ENCODE results near the gene LRRC75A. TPM values are rescaled to one million over a fixed set of nuclear protein-coding genes. Genes with fewer than 3 reads are reported as not detected.
A peak's percentile ranks its signal among the peaks of the same experiment; 100 is the strongest.

LRRC75A gene
- total and polyA plus RNA-seq, 2 of the 13 experiments (the other 11 are each of a cell fraction or from before 2014, with no cell fraction given): 0.03 TPM; not detected in 1

DNA sequence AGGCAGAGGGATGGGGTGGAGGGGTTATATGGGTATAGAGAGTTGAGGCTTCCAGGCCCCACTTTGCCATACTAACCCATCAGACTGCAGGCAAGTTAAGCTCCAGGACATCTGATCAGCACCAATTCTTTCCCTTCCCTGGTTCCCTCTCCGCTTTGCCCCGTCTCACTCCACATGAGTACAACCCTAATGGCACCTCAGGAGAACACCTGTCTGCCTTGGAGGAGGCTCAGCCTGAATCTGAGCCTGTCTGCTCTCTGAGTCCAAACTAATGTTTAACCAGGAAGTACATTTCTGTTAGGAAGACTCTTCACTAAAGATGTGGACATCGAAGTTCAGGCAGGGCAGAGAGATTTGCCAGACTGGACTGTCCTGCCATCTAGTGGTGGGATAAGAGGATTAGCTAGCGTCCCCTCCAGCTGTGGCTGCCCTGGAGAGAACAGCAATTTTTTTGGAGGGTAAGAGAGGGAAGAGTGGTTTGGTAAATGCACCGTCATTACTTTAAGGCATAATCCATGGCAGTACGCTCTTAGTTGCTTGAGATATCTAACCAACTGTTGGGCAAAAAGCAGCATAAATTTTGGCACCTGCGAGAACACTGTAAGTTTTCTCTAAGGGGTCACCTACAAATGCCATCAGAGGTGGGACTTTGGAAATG is 29.2 kb upstream of the LRRC75A start (continued):
- TF ChIP-seq PHB2 (IDR thresholded peaks at IDR 0.05; ENCODE audit: partially characterized antibody): no peak
- no peak for TF ChIP-seq ZNF775 (CRISPR knock-in tag; IDR thresholded peaks at IDR 0.05; ENCODE audit: borderline replicate concordance)
- TF ChIP-seq CHD2 (IDR thresholded peaks at IDR 0.05; ENCODE audit: low read depth, low read length): no peak
- no peak for TF ChIP-seq ZC3H13 (CRISPR knock-in tag; IDR thresholded peaks at IDR 0.05)
- TF ChIP-seq, protein P1, sequence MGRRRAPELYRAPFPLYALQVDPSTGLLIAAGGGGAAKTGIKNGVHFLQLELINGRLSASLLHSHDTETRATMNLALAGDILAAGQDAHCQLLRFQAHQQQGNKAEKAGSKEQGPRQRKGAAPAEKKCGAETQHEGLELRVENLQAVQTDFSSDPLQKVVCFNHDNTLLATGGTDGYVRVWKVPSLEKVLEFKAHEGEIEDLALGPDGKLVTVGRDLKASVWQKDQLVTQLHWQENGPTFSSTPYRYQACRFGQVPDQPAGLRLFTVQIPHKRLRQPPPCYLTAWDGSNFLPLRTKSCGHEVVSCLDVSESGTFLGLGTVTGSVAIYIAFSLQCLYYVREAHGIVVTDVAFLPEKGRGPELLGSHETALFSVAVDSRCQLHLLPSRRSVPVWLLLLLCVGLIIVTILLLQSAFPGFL (CRISPR knock-in tag; IDR thresholded peaks at IDR 0.05): no peak
- TF ChIP-seq BRD4 (CRISPR knock-in tag; IDR thresholded peaks at IDR 0.05): no peak
- TF ChIP-seq ZNF629 (CRISPR knock-in tag; conservative IDR thresholded peaks at IDR 0.05): no peak
- no peak for TF ChIP-seq STAT5B (CRISPR knock-in tag; IDR thresholded peaks at IDR 0.05)
- TF ChIP-seq, protein P2, sequence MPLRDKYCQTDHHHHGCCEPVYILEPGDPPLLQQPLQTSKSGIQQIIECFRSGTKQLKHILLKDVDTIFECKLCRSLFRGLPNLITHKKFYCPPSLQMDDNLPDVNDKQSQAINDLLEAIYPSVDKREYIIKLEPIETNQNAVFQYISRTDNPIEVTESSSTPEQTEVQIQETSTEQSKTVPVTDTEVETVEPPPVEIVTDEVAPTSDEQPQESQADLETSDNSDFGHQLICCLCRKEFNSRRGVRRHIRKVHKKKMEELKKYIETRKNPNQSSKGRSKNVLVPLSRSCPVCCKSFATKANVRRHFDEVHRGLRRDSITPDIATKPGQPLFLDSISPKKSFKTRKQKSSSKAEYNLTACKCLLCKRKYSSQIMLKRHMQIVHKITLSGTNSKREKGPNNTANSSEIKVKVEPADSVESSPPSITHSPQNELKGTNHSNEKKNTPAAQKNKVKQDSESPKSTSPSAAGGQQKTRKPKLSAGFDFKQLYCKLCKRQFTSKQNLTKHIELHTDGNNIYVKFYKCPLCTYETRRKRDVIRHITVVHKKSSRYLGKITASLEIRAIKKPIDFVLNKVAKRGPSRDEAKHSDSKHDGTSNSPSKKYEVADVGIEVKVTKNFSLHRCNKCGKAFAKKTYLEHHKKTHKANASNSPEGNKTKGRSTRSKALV (CRISPR knock-in tag; IDR thresholded peaks at IDR 0.05): no peak
- no peak for TF ChIP-seq KAT7 (CRISPR knock-in tag; IDR thresholded peaks at IDR 0.05; ENCODE audit: borderline replicate concordance)
- TF ChIP-seq, protein P3, sequence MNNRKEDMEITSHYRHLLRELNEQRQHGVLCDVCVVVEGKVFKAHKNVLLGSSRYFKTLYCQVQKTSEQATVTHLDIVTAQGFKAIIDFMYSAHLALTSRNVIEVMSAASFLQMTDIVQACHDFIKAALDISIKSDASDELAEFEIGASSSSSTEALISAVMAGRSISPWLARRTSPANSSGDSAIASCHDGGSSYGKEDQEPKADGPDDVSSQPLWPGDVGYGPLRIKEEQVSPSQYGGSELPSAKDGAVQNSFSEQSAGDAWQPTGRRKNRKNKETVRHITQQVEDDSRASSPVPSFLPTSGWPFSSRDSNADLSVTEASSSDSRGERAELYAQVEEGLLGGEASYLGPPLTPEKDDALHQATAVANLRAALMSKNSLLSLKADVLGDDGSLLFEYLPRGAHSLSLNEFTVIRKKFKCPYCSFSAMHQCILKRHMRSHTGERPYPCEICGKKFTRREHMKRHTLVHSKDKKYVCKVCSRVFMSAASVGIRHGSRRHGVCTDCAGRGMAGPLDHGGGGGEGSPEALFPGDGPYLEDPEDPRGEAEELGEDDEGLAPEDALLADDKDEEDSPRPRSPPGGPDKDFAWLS (CRISPR knock-in tag; IDR thresholded peaks at IDR 0.05; ENCODE audit: borderline replicate concordance): no peak
- no peak for TF ChIP-seq NONO (IDR thresholded peaks at IDR 0.05)
- 0 out of 2 replicates have a peak, but pooled peaks have one; percentile 34 for TF ChIP-seq NONO (CRISPR knock-in tag; conservative IDR thresholded peaks at IDR 0.05)
- TF ChIP-seq HNRNPUL1 (IDR thresholded peaks at IDR 0.05; ENCODE audit: low read depth, low read length): no peak
- TF ChIP-seq ZKSCAN1 (IDR thresholded peaks at IDR 0.05; ENCODE audit: low read length): no peak
- TF ChIP-seq, protein P4, sequence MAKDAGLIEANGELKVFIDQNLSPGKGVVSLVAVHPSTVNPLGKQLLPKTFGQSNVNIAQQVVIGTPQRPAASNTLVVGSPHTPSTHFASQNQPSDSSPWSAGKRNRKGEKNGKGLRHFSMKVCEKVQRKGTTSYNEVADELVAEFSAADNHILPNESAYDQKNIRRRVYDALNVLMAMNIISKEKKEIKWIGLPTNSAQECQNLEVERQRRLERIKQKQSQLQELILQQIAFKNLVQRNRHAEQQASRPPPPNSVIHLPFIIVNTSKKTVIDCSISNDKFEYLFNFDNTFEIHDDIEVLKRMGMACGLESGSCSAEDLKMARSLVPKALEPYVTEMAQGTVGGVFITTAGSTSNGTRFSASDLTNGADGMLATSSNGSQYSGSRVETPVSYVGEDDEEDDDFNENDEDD (CRISPR knock-in tag; IDR thresholded peaks at IDR 0.05; ENCODE audit: borderline replicate concordance): no peak
- TF ChIP-seq, protein P5, sequence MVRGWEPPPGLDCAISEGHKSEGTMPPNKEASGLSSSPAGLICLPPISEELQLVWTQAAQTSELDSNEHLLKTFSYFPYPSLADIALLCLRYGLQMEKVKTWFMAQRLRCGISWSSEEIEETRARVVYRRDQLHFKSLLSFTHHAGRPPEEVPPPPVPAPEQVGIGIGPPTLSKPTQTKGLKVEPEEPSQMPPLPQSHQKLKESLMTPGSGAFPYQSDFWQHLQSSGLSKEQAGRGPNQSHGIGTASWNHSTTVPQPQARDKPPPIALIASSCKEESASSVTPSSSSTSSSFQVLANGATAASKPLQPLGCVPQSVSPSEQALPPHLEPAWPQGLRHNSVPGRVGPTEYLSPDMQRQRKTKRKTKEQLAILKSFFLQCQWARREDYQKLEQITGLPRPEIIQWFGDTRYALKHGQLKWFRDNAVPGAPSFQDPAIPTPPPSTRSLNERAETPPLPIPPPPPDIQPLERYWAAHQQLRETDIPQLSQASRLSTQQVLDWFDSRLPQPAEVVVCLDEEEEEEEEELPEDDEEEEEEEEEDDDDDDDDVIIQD (CRISPR knock-in tag; IDR thresholded peaks at IDR 0.05; ENCODE audit: low read depth): peak; percentile 54; the same call in 1 of the 2 replicates
- TF ChIP-seq SALL2 (CRISPR knock-in tag; IDR thresholded peaks at IDR 0.05): no peak
- no peak for TF ChIP-seq PAF1 (CRISPR knock-in tag; IDR thresholded peaks at IDR 0.05)
- peak; percentile 24 for TF ChIP-seq ASH2L (IDR thresholded peaks at IDR 0.05; ENCODE audit: insufficient read length, low read depth, low read length)
- no peak for TF ChIP-seq MBNL3 (CRISPR knock-in tag; conservative IDR thresholded peaks at IDR 0.05)
- TF ChIP-seq ZBTB1 (CRISPR knock-in tag; IDR thresholded peaks at IDR 0.05; ENCODE audit: borderline replicate concordance): no peak
- TF ChIP-seq GATAD2A (CRISPR knock-in tag; IDR thresholded peaks at IDR 0.05): peak; percentile 62; the same call in 1 of the 2 replicates
- TF ChIP-seq CBX5 (CRISPR knock-in tag; IDR thresholded peaks at IDR 0.05; ENCODE audit: borderline replicate concordance): 0 out of 2 replicates have a peak, but pooled peaks have one; percentile 26
- TF ChIP-seq HIVEP1 (CRISPR knock-in tag; IDR thresholded peaks at IDR 0.05): no peak
